CD4-positive, alpha-beta T cell (primary cell): Measurements from ENCODE around the gene COL3A1. TPM values are rescaled to one million over a fixed set of nuclear protein-coding genes. Genes with fewer than 3 reads are reported as not detected.

Experiments used
- ATAC-seq: fragments of 200-7000 bp; cut with Tn5 transposase; one replicate; pipeline ENCODE4 v1.10.0; 2022; ENCODE audit warnings: mild to moderate bottlenecking; ENCODE audit not compliant: poor library complexity
- CTCF ChIA-PET: fragments of 350-600 bp; sonication (Branson Sonifier 250); formaldehyde crosslinking; loops from one replicate; lab custom pipeline; 2021; ENCODE audit warnings: antibody characterized with exemption, inconsistent platforms; lab: Charles Lee
- POLR2A ChIA-PET: fragments of 350-600 bp; sonication (Branson Sonifier 250); formaldehyde crosslinking; loops from one replicate; lab custom pipeline; 2021; ENCODE audit warnings: antibody characterized with exemption, inconsistent platforms; lab: Charles Lee
- DNase-seq, 14 experiments: peaks; one replicate each; pipeline ENCODE4 v3.0.0-alpha.2; 2013 to 2020; ENCODE audit warnings: mixed read lengths in 2 of 14
- H3K27ac ChIP-seq, 2 donors: one replicate each; pipeline versions ENCODE4 v1.5.1 to v1.7.0; 2013; ENCODE audit warnings: low read length in 2 of 2, low read depth in 1 of 2, mild to moderate bottlenecking in 1 of 2
- H3K27me3 ChIP-seq, 2 experiments: 1 replicate in 1 of 2; 2 replicates in 1 of 2; pipeline versions ENCODE4 v1.6.1 to v1.7.0; 2013; ENCODE audit warnings: low read length in 2 of 2, control low read depth in 1 of 2, mild to moderate bottlenecking in 1 of 2, moderate library complexity in 1 of 2; ENCODE audit not compliant: insufficient read depth in 2 of 2, control insufficient read depth in 1 of 2
- H3K36me3 ChIP-seq: one replicate; pipeline ENCODE4 v1.6.1; 2013; ENCODE audit warnings: low read length, control low read depth; ENCODE audit not compliant: insufficient read depth
- H3K4me1 ChIP-seq: one replicate; pipeline ENCODE4 v1.6.1; 2013; ENCODE audit warnings: low read length, control low read depth; ENCODE audit not compliant: insufficient read depth
- H3K4me3 ChIP-seq: one replicate; pipeline ENCODE4 v1.5.1; 2013; ENCODE audit warnings: mild to moderate bottlenecking, low read length, moderate library complexity
- H3K9me3 ChIP-seq, 2 experiments: 1 replicate in 1 of 2; 2 replicates in 1 of 2; pipeline versions ENCODE4 v1.6.1 to v1.7.0; 2013; ENCODE audit warnings: low read length in 2 of 2, mild to moderate bottlenecking in 2 of 2, control low read depth in 1 of 2, moderate library complexity in 1 of 2; ENCODE audit not compliant: control insufficient read depth in 1 of 2, insufficient read depth in 1 of 2
- H3K27ac Mint-ChIP-seq: one replicate; pipeline ENCODE4 v1.8.0; 2020; ENCODE audit warnings: mixed read lengths
- H3K27me3 Mint-ChIP-seq: one replicate; pipeline ENCODE4 v1.8.0; 2021; ENCODE audit warnings: mixed read lengths
- H3K36me3 Mint-ChIP-seq: one replicate; pipeline ENCODE4 v1.8.0; 2021; ENCODE audit warnings: low read depth, mixed read lengths
- H3K4me1 Mint-ChIP-seq: one replicate; pipeline ENCODE4 v1.8.0; 2021; ENCODE audit warnings: low read depth, mixed read lengths
- H3K4me3 Mint-ChIP-seq: one replicate; pipeline ENCODE4 v1.8.0; 2020; ENCODE audit warnings: mild to moderate bottlenecking, mixed read lengths
- H3K9me3 Mint-ChIP-seq: one replicate; pipeline ENCODE4 v1.8.0; 2020; ENCODE audit warnings: mixed read lengths
- CTCF ChIP-seq: fragments of 200-600 bp; IDR thresholded peaks from one replicate; pipeline ENCODE4 v1.8.0; 2022; ENCODE audit warnings: antibody characterized with exemption, mild to moderate bottlenecking
- intact Hi-C, 2 experiments: fragments of 100-400 bp; cut with DNase I in 1 of 2; cut with micrococcal nuclease in 1 of 2; formaldehyde crosslinking; loops; one replicate each; pipeline versions ENCODE4 v1.15.1 to v1.9.0; 2023 to 2025; cut with DNase I, micrococcal nuclease
- total RNA-seq, 174 experiments: library from RNA in 2 of 174; stranded (reverse) in 2 of 174; gene quantifications; one replicate each; pipeline ENCODE4 v1.2.3 and lab custom pipeline; 2021 to 2026

The COL3A1 gene
- total RNA-seq, 2 experiments from 2014 or later = not detected

GRCh38 chr2:189022492-189022891, 48.3 kb downstream of the COL3A1 start:
- DNase-seq (no peak), ATAC-seq (no peak)
- ChIA-PET CTCF (no interaction called here), POLR2A (no interaction called here)
- H3K4me3 ChIP-seq = no peak overlapping the region
- intact Hi-C loops = no loop called here
- no peak overlapping the region for H3K27ac ChIP-seq
- H3K9me3 ChIP-seq = no peaks in the 10 kb centered on the region
- H3K36me3 ChIP-seq = no peaks in the 10 kb centered on the region
- Mint-ChIP-seq H3K36me3 (no peaks in the 10 kb centered on the region), H3K27me3 (peaks cover 20% of the 10 kb centered on the region), H3K9me3 (peaks cover 2% of the 10 kb centered on the region), H3K27ac (no peak overlapping the region), H3K4me1 (no peaks in the 10 kb centered on the region), H3K4me3 (no peak overlapping the region)
- no peaks in the 10 kb centered on the region for H3K4me1 ChIP-seq
- no peaks in the 10 kb centered on the region for H3K27me3 ChIP-seq
- no peak for TF ChIP-seq CTCF

GRCh38 chr2:189024901-189025618, 50.9 kb downstream of the COL3A1 start:
- Histone ChIP-seq H3K27me3 (no peaks in the 10 kb centered on the region), H3K27ac (no peak overlapping the region), H3K36me3 (no peaks in the 10 kb centered on the region), H3K9me3 (no peaks in the 10 kb centered on the region), H3K4me1 (no peaks in the 10 kb centered on the region), H3K4me3 (no peak overlapping the region)
- POLR2A ChIA-PET = no interaction called here
- CTCF ChIA-PET = no interaction called here
- no peak overlapping the region for H3K27ac Mint-ChIP-seq
- no peaks in the 10 kb centered on the region for H3K4me1 Mint-ChIP-seq
- DNase-seq = no peak
- intact Hi-C loops = no loop called here
- H3K9me3 Mint-ChIP-seq = peaks cover 2% of the 10 kb centered on the region
- no peak for TF ChIP-seq CTCF
- H3K4me3 Mint-ChIP-seq = no peak overlapping the region
- H3K36me3 Mint-ChIP-seq = no peaks in the 10 kb centered on the region
- peaks cover 9% of the 10 kb centered on the region for H3K27me3 Mint-ChIP-seq
- ATAC-seq = no peak

GRCh38 chr2:189037518-189037917, 63.3 kb downstream of the COL3A1 start:
- ChIA-PET POLR2A (no interaction called here), CTCF (no interaction called here)
- TF ChIP-seq CTCF = no peak
- DNase-seq (no peak), ATAC-seq (no peak)
- H3K27ac Mint-ChIP-seq = no peak overlapping the region
- intact Hi-C loops = no loop called here
- Histone ChIP-seq H3K9me3 (no peaks in the 10 kb centered on the region), H3K4me1 (no peaks in the 10 kb centered on the region), H3K36me3 (no peaks in the 10 kb centered on the region), H3K4me3 (no peak overlapping the region), H3K27ac (no peak overlapping the region), H3K27me3 (no peaks in the 10 kb centered on the region)
- H3K4me1 Mint-ChIP-seq = peaks cover 13% of the 10 kb centered on the region
- H3K36me3 Mint-ChIP-seq = no peaks in the 10 kb centered on the region
- H3K27me3 Mint-ChIP-seq = no peaks in the 10 kb centered on the region
- H3K4me3 Mint-ChIP-seq = no peak overlapping the region
- no peaks in the 10 kb centered on the region for H3K9me3 Mint-ChIP-seq
